GM13977 (cell line): ENCODE data around the gene NCR2.

ENCODE experiments used
- DNase-seq: peaks from one replicate; pipeline ENCODE4 v3.0.0; 2012; ENCODE audit warnings: low spot score
- in situ Hi-C: fragments of 300-500 bp; cut with MboI; formaldehyde crosslinking; loops from one replicate; pipeline ENCODE4 v1.12.0; 2022; ENCODE audit warnings: low sequenced_read_pairs, low pct_unique_long_range_greater_than_20kb, mixed read lengths, inconsistent platforms; ENCODE audit not compliant: unreplicated experiment
- TF ChIP-seq, protein P1 (sequence below): IDR thresholded peaks from 2 replicates; pipeline ENCODE4 v1.5.1; 2012; ENCODE audit warnings: mild to moderate bottlenecking, control low read depth; ENCODE audit not compliant: insufficient read depth; ENCODE audit errors: extremely low read depth, missing control alignments

The NCR2 gene

DNA sequence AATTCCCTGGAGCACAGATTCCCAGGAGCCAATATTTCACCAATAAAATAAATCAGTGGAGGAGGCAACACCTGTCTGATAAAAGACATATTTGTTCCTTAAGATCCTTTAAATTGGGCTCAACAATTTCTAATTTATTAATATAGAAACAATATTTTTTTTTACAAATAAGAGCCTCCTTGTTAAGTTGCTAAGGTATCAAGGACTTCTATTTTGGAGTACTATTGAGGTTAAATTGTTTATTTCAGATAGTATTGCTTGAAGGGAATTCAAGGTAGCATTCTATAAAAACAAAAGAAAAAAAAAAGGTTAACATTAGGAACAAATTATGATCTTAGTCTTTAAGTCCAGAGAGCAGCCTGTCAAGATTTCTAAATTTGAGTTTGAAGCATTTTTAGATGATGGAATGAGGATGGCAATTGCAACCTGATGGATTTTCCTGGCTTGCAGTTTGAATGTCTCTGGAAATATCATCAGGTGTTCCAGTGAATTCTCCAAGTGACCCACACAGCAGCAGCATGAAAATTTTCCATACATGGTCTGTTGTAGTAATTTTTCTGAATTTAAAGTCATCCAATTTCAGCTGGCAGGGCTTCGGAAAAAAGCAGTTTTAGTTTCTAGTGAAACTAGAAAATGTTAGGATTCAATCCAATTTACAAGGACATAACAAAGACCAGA is 19.3 kb upstream of the NCR2 start:
- DNase-seq = no peak
- TF ChIP-seq, protein P1, sequence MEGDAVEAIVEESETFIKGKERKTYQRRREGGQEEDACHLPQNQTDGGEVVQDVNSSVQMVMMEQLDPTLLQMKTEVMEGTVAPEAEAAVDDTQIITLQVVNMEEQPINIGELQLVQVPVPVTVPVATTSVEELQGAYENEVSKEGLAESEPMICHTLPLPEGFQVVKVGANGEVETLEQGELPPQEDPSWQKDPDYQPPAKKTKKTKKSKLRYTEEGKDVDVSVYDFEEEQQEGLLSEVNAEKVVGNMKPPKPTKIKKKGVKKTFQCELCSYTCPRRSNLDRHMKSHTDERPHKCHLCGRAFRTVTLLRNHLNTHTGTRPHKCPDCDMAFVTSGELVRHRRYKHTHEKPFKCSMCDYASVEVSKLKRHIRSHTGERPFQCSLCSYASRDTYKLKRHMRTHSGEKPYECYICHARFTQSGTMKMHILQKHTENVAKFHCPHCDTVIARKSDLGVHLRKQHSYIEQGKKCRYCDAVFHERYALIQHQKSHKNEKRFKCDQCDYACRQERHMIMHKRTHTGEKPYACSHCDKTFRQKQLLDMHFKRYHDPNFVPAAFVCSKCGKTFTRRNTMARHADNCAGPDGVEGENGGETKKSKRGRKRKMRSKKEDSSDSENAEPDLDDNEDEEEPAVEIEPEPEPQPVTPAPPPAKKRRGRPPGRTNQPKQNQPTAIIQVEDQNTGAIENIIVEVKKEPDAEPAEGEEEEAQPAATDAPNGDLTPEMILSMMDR = no peak
- in situ Hi-C loops = loop anchor here (25.0 kb wide), 1 partner anchor 229 kb away; no protein-coding TSS in a partner anchor

DNA sequence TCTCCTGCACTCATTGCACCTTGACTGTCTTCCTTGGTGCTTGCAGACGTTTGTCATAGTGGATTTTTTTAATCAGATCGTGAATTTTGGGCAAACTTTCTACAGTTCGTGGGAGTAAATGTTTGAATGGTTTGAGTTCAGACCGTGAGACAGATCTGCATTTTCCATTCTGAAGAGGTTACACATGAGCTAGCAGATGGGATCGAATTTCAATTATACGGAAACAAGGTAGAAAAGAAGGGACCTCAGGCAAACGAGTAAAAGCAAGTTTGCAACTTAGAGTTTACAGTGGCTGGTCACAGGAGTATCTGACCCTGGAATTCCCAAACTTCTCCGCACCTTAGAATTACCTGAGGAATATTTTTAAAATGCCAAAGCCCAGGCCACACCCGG is 17.2 kb upstream of the NCR2 start:
- TF ChIP-seq, protein P1 = no peak
- no peak for DNase-seq
- in situ Hi-C loops = loop anchor here (25.0 kb wide), 1 partner anchor 231 kb away; no protein-coding TSS in a partner anchor

DNA sequence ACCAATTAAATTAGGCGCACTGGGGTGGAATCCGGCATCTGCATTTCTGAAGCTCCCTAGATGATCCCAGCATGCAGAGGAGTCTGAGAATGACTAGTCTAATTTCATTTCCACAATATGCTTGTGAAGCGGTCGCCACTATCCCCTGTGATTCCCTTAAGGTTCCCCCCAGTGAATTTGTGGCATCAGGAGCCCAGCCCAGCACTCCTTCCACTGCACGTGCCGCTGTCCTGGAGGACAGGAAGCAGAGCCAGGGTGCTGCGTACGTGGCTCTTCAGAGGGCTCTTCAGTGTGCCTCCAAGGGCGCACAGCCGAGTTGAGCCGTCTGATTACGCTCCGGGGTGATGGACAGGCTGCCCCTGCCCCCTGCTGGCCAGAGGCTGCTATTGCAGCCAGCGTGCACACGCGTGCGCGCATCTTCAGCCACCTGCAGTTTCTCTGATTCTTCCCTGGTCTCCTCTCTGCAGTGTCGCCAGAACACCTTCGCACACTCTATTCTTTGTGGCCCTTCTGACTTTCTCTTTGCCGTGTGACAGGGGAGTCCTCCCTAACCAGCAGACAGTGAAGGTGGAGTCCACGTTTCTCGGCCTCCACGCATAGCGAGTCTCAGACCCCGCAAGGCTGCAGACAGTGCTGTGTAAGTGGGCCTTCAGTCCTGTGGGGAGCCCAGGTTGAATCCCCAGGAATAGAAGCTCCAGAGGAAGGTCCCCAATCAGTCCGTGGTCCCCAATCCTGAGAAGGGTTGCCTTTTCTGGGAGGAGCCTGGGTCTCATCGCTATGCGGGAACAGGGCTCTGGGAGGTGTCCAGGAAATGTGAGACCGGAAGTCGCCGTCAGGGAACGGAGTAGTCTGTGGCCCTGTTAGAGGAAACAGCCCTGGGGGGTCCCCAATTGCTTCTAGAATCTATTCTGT is 16.5 kb upstream of the NCR2 start:
- TF ChIP-seq, protein P1 = peak; percentile 99
- DNase-seq = peak; percentile 79

DNA sequence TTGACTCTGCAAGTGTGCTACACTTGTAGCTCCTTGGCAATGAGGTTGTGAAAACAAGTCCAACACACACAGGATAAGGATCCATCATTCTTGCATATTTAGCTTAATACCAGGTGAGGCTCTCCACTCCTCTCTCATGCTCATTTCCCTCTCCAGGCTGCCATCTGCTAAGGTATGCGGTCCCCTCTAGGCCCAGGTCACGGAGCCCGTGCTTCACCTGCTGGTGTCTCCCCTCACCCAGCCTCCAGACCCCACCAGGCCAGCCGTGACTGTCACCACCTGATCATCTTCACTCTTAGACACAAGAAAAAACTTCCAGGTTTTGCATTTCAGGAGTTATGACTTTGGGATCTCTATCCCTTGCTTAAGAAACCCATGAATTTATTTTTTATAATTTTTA is 14.2 kb upstream of the NCR2 start:
- TF ChIP-seq, protein P1 = no peak
- DNase-seq = no peak
- in situ Hi-C loops = loop anchor here (25.0 kb wide), 1 partner anchor 234 kb away; no protein-coding TSS in a partner anchor

More for the DNA sequence above, 16.5 kb upstream of the NCR2 start:
- in situ Hi-C loops = loop anchor here (25.0 kb wide), 1 partner anchor 232 kb away; no protein-coding TSS in a partner anchor

DNA sequence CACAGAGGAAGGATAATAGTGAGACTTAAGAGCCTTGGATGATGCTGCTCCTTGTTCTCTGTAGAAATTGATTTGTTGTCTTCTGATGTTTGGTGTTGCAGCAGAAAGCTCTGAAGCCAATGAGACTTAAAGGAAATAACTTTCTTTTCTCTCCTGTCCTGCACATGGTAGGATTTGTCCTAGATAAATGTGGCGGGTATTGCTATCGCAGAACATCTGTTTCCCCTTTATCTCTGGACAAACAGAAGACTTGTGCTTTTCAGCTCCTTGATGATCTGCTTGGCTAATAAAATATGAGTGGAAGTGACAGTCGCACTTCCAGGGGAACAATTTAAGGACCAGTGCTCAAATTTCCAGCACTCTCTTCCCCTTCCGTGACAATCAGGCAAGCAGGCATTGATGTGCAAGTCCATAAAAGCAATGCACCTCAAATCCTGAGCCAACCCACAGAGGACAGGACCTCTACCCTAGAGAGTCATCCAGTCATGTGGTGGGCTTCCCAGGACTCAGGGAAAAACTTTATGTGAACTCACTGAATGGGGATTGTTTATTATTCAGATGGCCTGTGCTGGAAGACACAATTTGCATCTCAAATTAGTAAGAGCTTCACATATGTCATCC is 9.9 kb upstream of the NCR2 start:
- TF ChIP-seq, protein P1 = no peak
- in situ Hi-C loops = no loop called here
- no peak for DNase-seq

DNA sequence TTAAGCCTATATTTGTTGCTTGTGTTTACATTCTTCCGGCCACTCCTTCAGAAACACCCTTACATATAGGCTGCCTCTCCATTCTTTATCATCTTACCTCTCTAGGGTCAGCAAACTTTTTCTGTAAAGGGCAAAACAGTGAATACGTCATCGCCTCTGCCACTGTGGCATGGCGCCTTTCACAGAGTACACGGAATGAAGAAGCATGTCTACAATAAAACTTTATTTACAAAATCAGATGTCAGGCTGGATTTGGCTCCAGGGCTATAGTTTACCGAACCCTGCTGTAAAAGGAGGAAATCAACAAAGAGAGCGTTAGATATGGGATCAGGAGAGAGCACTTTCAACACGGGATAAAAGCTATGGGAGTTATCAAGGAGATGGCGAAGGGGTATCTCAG is 9.3 kb upstream of the NCR2 start:
- in situ Hi-C loops = no loop called here
- no peak for DNase-seq
- TF ChIP-seq, protein P1 = no peak
